SK-N-MC (cell line): ENCODE data around the gene S100A9.
"Not testable (repeated sequence)": the region's sequence is repeated elsewhere in the genome, so short reads cannot be mapped to it uniquely, and the experiment has no call there.

Experiments used
- EZH2 ChIP-seq: fragments of 200-600 bp; sonication (generic); IDR thresholded peaks from one replicate; pipeline ENCODE4 v1.6.1; 2017; ENCODE audit warnings: antibody characterized with exemption
- FOXP2 ChIP-seq: optimal IDR thresholded peaks from 2 replicates; pipeline ENCODE3; 2011; ENCODE audit warnings: mild to moderate bottlenecking, moderate library complexity; ENCODE audit not compliant: insufficient read depth; ENCODE audit errors: extremely low read length, control extremely low read depth
- POLR2AphosphoS5 ChIP-seq: IDR thresholded peaks from 2 replicates; pipeline ENCODE4 v1.6.1; 2012; ENCODE audit warnings: mild to moderate bottlenecking, low read depth, low read length, borderline replicate concordance

DNA sequence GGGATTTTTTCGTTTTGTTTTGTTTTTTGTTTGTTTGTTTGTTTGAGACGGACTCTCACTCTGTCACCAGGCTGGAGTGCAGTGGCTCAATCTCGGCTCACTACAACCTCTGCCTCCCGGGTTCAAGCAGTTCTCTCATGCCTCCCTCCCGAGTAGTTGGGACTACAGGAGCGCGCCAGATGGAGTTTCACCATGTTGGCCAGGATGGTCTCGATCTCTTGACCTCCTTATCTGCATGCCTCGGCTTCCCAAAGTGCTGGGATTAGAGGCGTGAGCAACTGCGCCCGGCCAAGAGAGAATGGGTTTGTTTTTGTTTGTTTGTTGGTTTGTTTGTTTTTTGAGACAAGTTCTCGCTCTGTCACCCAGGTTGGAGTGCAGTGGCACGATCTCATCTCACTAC lies 10.6 kb upstream of the S100A9 start:
- TF ChIP-seq POLR2AphosphoS5, EZH2, FOXP2: not testable (repeated sequence)
